Body of pancreas (tissue), 4 donors: Measurements from ENCODE around the gene ABHD17A. TPM values are rescaled to one million over a fixed set of nuclear protein-coding genes. Genes with fewer than 3 reads are reported as not detected.

Source experiments
- ATAC-seq: fragments of 150-250 bp; one replicate; pipeline ENCODE4 v1.9.1; 2016
- DNase-seq, 4 donors: peaks; one replicate each; pipeline ENCODE4 v3.0.0-alpha.2; 2019
- H3K27ac ChIP-seq, 4 donors: fragments of 200-600 bp; sonication (generic); 1 replicate in 3 of 4; 2 replicates in 1 of 4; pipeline versions ENCODE4 v1.5.1 to v1.6.1; 2016 to 2019; ENCODE audit warnings: mild to moderate bottlenecking in 1 of 4, mixed read lengths in 1 of 4, moderate library complexity in 1 of 4
- H3K27me3 ChIP-seq, 2 donors: fragments of 200-600 bp; sonication (generic); one replicate each; pipeline ENCODE4 v1.6.0; 2016; ENCODE audit warnings: mild to moderate bottlenecking in 1 of 2
- H3K36me3 ChIP-seq, 2 donors: fragments of 200-600 bp; sonication (generic); replicated peaks in 1 of 2; 2 replicates each; pipeline ENCODE4 v1.5.1; 2016; ENCODE audit warnings: low read depth in 2 of 2; ENCODE audit not compliant: insufficient read depth in 1 of 2
- H3K4me1 ChIP-seq: fragments of 200-600 bp; sonication (generic); one replicate; pipeline ENCODE4 v1.6.0; 2016
- H3K4me3 ChIP-seq, 2 donors: fragments of 200-600 bp; sonication (generic); 1 replicate in 1 of 2; 2 replicates in 1 of 2; pipeline ENCODE4 v1.5.1; 2016 to 2019
- H3K9me3 ChIP-seq, 3 donors: fragments of 200-600 bp; sonication (generic); 1 replicate in 2 of 3; 2 replicates in 1 of 3; pipeline ENCODE4 v1.5.1; 2016
- POLR2A ChIP-seq, 3 donors: fragments of 450-650 bp; IDR thresholded peaks; one replicate each; pipeline ENCODE4 v1.6.1; 2016; ENCODE audit warnings: antibody characterized with exemption in 3 of 3, mild to moderate bottlenecking in 2 of 3
- WGBS, 2 donors: methylation state at CpG; one replicate each; pipeline ENCODE4 v1.1.5; 2017; 5-methylcytosine and 5-hydroxymethylcytosine counted together
- intact Hi-C: fragments of 100-400 bp; cut with DNase I; formaldehyde crosslinking; loops from one replicate; pipeline ENCODE4 v1.15.1; 2023
- total RNA-seq, 2 donors: library from RNA; depleted of rRNA; stranded (reverse); fragments of >200 nt; gene quantifications; one replicate each; pipeline ENCODE4 v1.1.0, GENCODE V29; 2016
- TF ChIP-seq, protein P1 (sequence below), 7 experiments: fragments of 450-650 bp in 4 of 7; fragments of 200-600 bp in 3 of 7; sonication (generic) in 3 of 7; IDR thresholded peaks; one replicate each; pipeline ENCODE4 v1.5.1; 2016 to 2019; ENCODE audit warnings: antibody characterized with exemption in 7 of 7

ABHD17A gene
- total RNA-seq, 2 donors from 2014 or later: 56.8 to 100 TPM

DNA sequence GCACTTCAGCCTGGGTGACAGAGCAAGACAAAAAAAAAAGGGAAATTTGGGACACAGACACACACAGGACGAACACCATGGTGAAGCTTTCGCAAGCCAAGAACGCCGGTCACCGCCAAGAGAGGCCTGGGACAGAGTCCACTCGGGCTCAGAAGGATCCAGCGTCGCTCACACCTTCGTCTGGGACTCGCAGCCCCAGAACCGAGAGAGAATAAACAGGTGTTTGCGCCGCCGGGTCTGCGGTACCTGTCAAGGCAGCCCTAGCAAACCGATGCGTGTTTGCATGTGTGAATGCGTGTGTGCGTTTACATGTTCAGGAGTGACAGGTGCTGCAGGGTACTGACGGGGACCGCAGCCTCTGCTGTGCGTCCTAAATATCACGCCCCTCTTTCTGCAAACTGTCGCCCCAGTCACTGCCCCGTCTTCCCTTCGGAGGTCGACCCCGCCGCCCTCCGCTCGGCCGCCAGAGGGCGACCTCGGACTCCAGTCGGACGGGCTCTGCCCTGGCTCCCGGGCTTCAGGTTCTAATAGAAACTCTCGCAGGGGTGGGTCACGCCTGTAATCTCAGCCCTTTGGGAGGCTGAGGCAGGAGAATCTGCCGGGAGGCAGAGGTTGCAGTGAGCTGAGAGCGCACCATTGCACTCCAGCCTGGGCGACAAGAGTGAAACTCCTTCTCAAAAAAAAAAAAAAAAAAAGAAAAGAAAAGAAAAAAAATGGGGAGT lies 43.9 kb upstream of the ABHD17A start:
- WGBS, 2 donors: 4 to 12% methylated on average over 24 to 42 of the region's 42 CpGs
- H3K4me3 ChIP-seq: no peak overlapping the region
- H3K4me1 ChIP-seq: peaks cover 16% of the 10 kb centered on the region
- intact Hi-C loops: loop anchor here (10.0 kb wide), 1 partner anchor 156 kb away; no protein-coding TSS in a partner anchor
- H3K9me3 ChIP-seq: no peaks in the 10 kb centered on the region
- peak overlapping the region in 3 of 4 donors; percentile 51 to 56 (median 53) for H3K27ac ChIP-seq
- peak; percentile 80 to 90 (median 82) for DNase-seq
- H3K27me3 ChIP-seq: no peaks in the 10 kb centered on the region
- TF ChIP-seq POLR2A (IDR thresholded peaks at IDR 0.05): peak in 1 of 3 donors; percentile 11
- TF ChIP-seq, protein P1, sequence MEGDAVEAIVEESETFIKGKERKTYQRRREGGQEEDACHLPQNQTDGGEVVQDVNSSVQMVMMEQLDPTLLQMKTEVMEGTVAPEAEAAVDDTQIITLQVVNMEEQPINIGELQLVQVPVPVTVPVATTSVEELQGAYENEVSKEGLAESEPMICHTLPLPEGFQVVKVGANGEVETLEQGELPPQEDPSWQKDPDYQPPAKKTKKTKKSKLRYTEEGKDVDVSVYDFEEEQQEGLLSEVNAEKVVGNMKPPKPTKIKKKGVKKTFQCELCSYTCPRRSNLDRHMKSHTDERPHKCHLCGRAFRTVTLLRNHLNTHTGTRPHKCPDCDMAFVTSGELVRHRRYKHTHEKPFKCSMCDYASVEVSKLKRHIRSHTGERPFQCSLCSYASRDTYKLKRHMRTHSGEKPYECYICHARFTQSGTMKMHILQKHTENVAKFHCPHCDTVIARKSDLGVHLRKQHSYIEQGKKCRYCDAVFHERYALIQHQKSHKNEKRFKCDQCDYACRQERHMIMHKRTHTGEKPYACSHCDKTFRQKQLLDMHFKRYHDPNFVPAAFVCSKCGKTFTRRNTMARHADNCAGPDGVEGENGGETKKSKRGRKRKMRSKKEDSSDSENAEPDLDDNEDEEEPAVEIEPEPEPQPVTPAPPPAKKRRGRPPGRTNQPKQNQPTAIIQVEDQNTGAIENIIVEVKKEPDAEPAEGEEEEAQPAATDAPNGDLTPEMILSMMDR (IDR thresholded peaks at IDR 0.05): peak; percentile 78 to 91 (median 87)
- H3K36me3 ChIP-seq: peaks cover 0 to 6% of the 10 kb centered on the region in 2 donors
- peak; percentile 93 for ATAC-seq

DNA sequence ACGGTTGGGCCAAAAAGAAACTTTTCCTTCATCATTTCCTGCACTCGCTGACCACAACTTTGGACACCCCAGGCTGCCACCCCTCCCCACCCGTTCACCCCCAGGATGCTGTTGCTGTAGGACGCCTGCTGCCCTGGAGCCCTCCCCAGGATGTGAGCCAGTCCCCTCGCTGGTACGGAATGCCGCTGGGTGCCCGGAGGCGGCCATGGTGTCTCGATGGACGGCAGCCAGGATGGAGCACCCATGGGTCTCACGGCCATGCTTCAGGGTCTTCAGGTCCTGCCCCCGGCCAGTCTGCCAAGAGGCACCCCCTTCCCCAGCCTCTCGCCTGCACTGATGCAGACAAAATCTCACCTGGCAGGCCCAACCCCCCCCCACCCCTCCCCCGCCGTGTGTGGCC lies 40.2 kb upstream of the ABHD17A start:
- no peak for TF ChIP-seq POLR2A (IDR thresholded peaks at IDR 0.05)
- TF ChIP-seq, protein P1 (IDR thresholded peaks at IDR 0.05): no peak
- Histone ChIP-seq H3K9me3 (no peaks in the 10 kb centered on the region), H3K27me3 (no peaks in the 10 kb centered on the region), H3K27ac (no peak overlapping the region), H3K4me3 (no peak overlapping the region), H3K36me3 (peaks cover 5 to 16% of the 10 kb centered on the region in 2 donors), H3K4me1 (peaks cover 16% of the 10 kb centered on the region)
- WGBS, 2 donors: 76 to 94% methylated on average over 14 of the region's 16 CpGs
- intact Hi-C loops: loop anchor here (10.0 kb wide), 1 partner anchor 159 kb away; no protein-coding TSS in a partner anchor
- ATAC-seq (no peak), DNase-seq (no peak)

DNA sequence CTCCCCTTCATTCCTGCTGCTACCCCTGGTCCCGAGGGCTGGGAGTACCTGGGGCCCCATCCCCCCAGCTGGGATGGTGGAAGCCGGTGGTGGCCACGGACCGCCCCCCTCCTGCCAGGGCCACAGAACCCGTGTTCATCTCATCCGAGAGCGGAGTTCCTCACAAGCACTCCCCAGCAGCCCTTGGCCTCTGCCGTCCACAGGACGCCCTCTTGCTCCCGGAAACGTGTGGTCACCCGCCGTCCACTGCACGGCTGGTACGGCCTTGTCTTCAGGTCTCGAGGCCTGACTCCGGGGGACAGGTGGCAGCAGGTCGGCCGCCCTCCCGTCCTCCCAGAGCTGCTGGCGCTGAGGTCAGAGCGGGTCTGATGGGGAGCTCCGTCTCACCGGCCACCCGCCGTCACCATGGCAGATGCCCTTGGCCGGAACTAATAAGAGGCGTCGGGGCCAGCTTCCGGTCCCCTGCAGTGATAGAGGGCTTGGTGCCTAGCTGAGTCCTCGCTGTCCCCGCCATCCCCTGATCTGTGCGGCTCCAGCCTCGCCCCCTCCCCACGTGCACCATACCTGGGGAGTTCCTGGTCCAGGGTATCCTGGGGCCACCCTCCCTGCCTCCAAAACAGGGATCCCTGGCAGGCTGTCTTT lies 39.1 kb upstream of the ABHD17A start:
- H3K36me3 ChIP-seq: peaks cover 5 to 18% of the 10 kb centered on the region in 2 donors
- DNase-seq (no peak), ATAC-seq (no peak)
- H3K27me3 ChIP-seq: no peaks in the 10 kb centered on the region
- H3K27ac ChIP-seq: no peak overlapping the region
- H3K9me3 ChIP-seq: no peaks in the 10 kb centered on the region
- peaks cover 8% of the 10 kb centered on the region for H3K4me1 ChIP-seq
- WGBS, 2 donors: 94 to 96% methylated on average over 10 to 32 of the region's 35 CpGs
- TF ChIP-seq, protein P1 (IDR thresholded peaks at IDR 0.05): no peak
- TF ChIP-seq POLR2A (IDR thresholded peaks at IDR 0.05): no peak
- intact Hi-C loops: loop anchor here (10.0 kb wide), 1 partner anchor 160 kb away; no protein-coding TSS in a partner anchor
- no peak overlapping the region for H3K4me3 ChIP-seq

DNA sequence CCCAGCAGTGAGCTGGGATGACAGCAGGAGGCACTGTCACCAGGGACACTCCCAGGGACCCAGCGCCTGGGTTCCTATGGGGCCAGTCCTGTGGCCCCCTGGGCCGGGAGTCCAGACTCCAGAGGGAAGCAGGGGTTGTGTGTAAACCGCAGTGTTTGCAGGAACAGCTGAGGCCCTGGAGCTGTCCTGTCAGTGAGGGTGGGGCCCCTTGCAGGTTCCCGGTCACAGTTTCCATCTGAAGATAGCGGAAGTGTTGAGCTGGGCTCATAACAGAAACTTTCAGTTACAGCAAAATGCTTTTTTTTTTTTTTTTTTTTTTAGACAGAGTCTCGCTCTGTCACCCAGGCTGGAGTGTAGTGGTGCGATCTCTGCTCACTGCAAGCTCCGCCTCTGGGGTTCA lies 38.0 kb upstream of the ABHD17A start:
- Histone ChIP-seq H3K4me1 (no peaks in the 10 kb centered on the region), H3K27me3 (no peaks in the 10 kb centered on the region), H3K9me3 (no peaks in the 10 kb centered on the region), H3K4me3 (no peak overlapping the region), H3K27ac (no peak overlapping the region), H3K36me3 (peaks cover 5 to 20% of the 10 kb centered on the region in 2 donors)
- intact Hi-C loops: loop anchor here (10.0 kb wide), 1 partner anchor 161 kb away; no protein-coding TSS in a partner anchor
- ATAC-seq: no peak
- WGBS, 2 donors: 82 to 100% methylated on average over 6 to 8 of the region's 8 CpGs
- DNase-seq: no peak
- TF ChIP-seq, protein P1 (IDR thresholded peaks at IDR 0.05): no peak
- TF ChIP-seq POLR2A (IDR thresholded peaks at IDR 0.05): no peak
